ENCODE measurements around the gene MAMDC2.
"Not testable (repeated sequence)": the region's sequence is repeated elsewhere in the genome, so short reads cannot be mapped to it uniquely, and the experiment has no call there.

MAMDC2 gene

GRCh38 chr9:70143394-70144130 is 99.9 kb downstream of the MAMDC2 start:
- no peak for DNase-seq

- no peak for DNase-seq
These were observed 100.5 kb downstream of the MAMDC2 start for GRCh38 chr9:70144131-70144503.

- DNase-seq: no peak
These were observed 102.3 kb downstream of the MAMDC2 start for GRCh38 chr9:70145981-70146380.

GRCh38 chr9:70147196-70147595 is 103.5 kb downstream of the MAMDC2 start:
- DNase-seq: no peak

- no peak for DNase-seq
These were observed 104.0 kb downstream of the MAMDC2 start for GRCh38 chr9:70147651-70148050.

GRCh38 chr9:70152350-70152749 is 108.7 kb downstream of the MAMDC2 start:
- no peak for DNase-seq

- no peak for DNase-seq
These were observed 113.1 kb downstream of the MAMDC2 start for GRCh38 chr9:70156729-70157128.

GRCh38 chr9:70159630-70160029 is 116.0 kb downstream of the MAMDC2 start:
- DNase-seq: no peak

- DNase-seq: no peak
These were observed 117.3 kb downstream of the MAMDC2 start for GRCh38 chr9:70160686-70161600.

GRCh38 chr9:70165006-70165602 is 121.5 kb downstream of the MAMDC2 start:
- no peak for DNase-seq

- no peak for DNase-seq
These were observed 124.9 kb downstream of the MAMDC2 start for GRCh38 chr9:70168521-70168920.

GRCh38 chr9:70169222-70169621 is 125.6 kb downstream of the MAMDC2 start:
- DNase-seq: no peak

GRCh38 chr9:70170151-70170790 is 126.6 kb downstream of the MAMDC2 start:
- no peak for DNase-seq

GRCh38 chr9:70172532-70172931 is 128.9 kb downstream of the MAMDC2 start:
- DNase-seq: no peak

GRCh38 chr9:70177121-70177520 is 133.5 kb downstream of the MAMDC2 start:
- no peak for DNase-seq

GRCh38 chr9:70192707-70193106 is 149.1 kb downstream of the MAMDC2 start:
- DNase-seq: no peak

GRCh38 chr9:70195456-70195855 is 151.8 kb downstream of the MAMDC2 start:
- DNase-seq: no peak

- DNase-seq: no peak
These were observed 153.8 kb downstream of the MAMDC2 start for GRCh38 chr9:70197216-70198044.

GRCh38 chr9:70204743-70205142 is 161.1 kb downstream of the MAMDC2 start:
- DNase-seq: not testable (repeated sequence)

GRCh38 chr9:70205366-70206020 is 161.8 kb downstream of the MAMDC2 start:
- DNase-seq: no peak

- DNase-seq: no peak
These were observed 173.4 kb downstream of the MAMDC2 start for GRCh38 chr9:70217029-70217428.

GRCh38 chr9:70218767-70219166 is 175.1 kb downstream of the MAMDC2 start:
- no peak for DNase-seq

All from activated CD4-positive, alpha-beta T cell treated with anti-CD3 and anti-CD28 coated beads, Interleukin-2, amount 50 U/mL, for 16 hours (primary cell).